ENCODE measurements around the gene B3GNT5. TPM values are rescaled to one million over a fixed set of nuclear protein-coding genes. Genes with fewer than 3 reads are reported as not detected.

B3GNT5 gene, protein sequence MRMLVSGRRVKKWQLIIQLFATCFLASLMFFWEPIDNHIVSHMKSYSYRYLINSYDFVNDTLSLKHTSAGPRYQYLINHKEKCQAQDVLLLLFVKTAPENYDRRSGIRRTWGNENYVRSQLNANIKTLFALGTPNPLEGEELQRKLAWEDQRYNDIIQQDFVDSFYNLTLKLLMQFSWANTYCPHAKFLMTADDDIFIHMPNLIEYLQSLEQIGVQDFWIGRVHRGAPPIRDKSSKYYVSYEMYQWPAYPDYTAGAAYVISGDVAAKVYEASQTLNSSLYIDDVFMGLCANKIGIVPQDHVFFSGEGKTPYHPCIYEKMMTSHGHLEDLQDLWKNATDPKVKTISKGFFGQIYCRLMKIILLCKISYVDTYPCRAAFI
- polyA plus RNA-seq (ENCODE audit: insufficient read length in 4 of 4) = 10 to 100 TPM; 22.6 to 26.9 (median 24.0) TPM

GRCh38 chr3:183252973-183253527 lies at the start of gene B3GNT5:
Gene B3GNT5, plus strand, starts transcription at chr3:183253253. Its CDS starts 16,546 bp downstream, at chr3:183269799.
- DNase-seq (ENCODE audit: low read depth in 4 of 4, low spot score in 2 of 4) = peak in 1 of 4 donors; percentile 27

DNA sequence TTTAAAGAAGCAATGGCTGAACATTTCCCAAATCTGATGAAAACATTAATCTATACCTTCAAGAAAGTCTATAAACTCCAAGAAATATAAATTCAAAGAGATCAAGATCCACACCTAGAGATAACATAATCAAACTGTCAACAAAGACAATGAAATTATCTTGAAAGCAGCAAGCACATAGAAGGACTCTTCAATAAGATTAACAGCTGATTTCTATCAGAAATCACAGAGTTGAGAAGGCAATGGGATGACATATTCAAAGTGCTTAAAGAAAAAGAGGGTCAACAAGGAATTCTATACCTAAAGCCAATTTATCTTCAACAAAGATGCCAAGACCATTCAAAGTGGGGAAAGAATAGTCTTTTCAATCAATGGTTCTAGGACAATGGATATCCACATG lies 49.4 kb upstream of the B3GNT5 start:
- DNase-seq (ENCODE audit: low read depth in 4 of 4, low spot score in 2 of 4) = no peak

GRCh38 chr3:183208260-183208659 lies 44.8 kb upstream of the B3GNT5 start:
- no peak for DNase-seq (ENCODE audit: low read depth in 4 of 4, low spot score in 2 of 4)

DNA sequence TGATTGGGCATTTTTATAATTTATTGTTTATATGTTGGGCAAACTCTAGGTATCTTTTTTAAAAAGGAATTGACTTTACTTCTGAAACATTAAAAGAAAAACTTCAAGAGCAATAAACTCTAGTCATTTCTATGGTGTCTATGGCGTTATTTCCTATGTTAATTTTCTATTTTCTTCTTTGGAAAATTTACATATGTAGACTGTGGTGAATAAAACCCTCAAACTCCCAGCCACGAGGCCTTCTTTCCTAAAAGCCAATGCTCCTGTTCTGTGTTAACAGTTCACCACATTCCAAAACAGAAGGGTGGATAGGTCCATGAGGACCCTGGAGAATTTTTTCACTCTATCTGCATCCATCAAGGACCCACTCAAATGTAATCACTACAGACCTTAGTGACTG lies 44.3 kb upstream of the B3GNT5 start:
- DNase-seq (ENCODE audit: low read depth in 4 of 4, low spot score in 2 of 4) = no peak

- no peak for DNase-seq (ENCODE audit: low read depth in 4 of 4, low spot score in 2 of 4)
These were observed 42.7 kb upstream of the B3GNT5 start for GRCh38 chr3:183210341-183210740.

- no peak for DNase-seq (ENCODE audit: low read depth in 4 of 4, low spot score in 2 of 4)
These were observed 42.2 kb upstream of the B3GNT5 start for GRCh38 chr3:183210862-183211341.

- no peak for DNase-seq (ENCODE audit: low read depth in 4 of 4, low spot score in 2 of 4)
These were observed 41.7 kb upstream of the B3GNT5 start for GRCh38 chr3:183211352-183211751.

DNA sequence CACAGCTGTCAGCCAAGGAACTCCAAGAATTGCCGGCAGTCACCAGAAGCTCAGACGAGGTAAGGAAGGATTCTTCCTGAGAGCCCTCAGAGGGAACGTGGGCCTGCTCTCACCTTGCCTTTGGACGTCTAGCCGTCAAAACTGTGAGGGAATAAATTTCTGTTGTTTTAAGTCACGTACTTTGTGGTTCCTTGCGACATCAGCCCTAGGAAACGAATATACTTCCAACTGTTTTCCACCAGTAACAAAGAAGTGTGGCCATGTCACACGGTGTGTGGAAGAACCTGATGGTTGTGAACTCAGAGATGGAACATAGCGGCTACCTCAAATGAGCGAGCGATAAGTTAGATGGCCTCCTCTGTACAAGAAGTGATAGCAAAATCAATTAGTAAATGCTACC lies 41.0 kb upstream of the B3GNT5 start:
- no peak for DNase-seq (ENCODE audit: low read depth in 4 of 4, low spot score in 2 of 4)

- no peak for DNase-seq (ENCODE audit: low read depth in 4 of 4, low spot score in 2 of 4)
These were observed 40.5 kb upstream of the B3GNT5 start for GRCh38 chr3:183212565-183212964.

GRCh38 chr3:183213415-183214276 lies 39.4 kb upstream of the B3GNT5 start:
- no peak for DNase-seq (ENCODE audit: low read depth in 4 of 4, low spot score in 2 of 4)

DNA sequence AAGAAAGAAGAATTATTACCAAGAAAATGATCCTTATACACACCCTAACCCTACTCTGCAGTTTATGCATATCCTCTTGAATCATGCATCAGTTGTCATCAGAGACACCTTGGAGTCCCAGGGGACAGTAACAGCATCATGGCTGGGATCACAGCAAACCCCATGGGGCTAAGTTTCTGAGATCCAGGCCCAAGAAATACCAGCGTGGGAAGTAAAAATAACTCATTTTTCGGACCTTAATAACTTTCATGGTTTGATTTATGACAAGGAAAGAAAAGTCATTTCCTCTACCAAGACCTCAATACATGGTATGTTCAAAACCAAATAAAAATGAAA lies 38.8 kb upstream of the B3GNT5 start:
- DNase-seq (ENCODE audit: low read depth in 4 of 4, low spot score in 2 of 4) = no peak

- DNase-seq (ENCODE audit: low read depth in 4 of 4, low spot score in 2 of 4) = no peak
These were observed 37.4 kb upstream of the B3GNT5 start for GRCh38 chr3:183215591-183216202.

GRCh38 chr3:183217548-183218332 lies 35.3 kb upstream of the B3GNT5 start:
- no peak for DNase-seq (ENCODE audit: low read depth in 4 of 4, low spot score in 2 of 4)

GRCh38 chr3:183218826-183219225 lies 34.2 kb upstream of the B3GNT5 start:
- DNase-seq (ENCODE audit: low read depth in 4 of 4, low spot score in 2 of 4) = no peak

DNA sequence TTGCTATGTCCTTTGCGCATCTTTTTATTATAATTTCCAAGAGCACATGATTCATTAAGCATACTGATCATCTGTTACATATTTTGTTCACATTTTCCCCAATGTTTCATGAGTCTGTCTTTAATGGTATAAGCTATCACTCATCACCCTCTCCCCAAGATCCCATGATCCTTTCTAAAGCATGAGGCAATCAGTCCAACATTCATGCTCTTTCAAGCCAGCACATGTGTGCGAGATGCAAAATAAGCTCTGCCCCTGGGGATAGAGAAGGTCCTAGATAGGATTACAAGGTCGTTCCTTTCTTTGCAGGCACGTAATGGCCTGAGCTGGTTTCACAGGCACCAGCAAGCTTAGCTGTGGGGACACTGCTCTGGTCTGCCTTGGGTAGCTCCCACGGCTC lies 32.2 kb upstream of the B3GNT5 start:
- no peak for DNase-seq (ENCODE audit: low read depth in 4 of 4, low spot score in 2 of 4)

DNA sequence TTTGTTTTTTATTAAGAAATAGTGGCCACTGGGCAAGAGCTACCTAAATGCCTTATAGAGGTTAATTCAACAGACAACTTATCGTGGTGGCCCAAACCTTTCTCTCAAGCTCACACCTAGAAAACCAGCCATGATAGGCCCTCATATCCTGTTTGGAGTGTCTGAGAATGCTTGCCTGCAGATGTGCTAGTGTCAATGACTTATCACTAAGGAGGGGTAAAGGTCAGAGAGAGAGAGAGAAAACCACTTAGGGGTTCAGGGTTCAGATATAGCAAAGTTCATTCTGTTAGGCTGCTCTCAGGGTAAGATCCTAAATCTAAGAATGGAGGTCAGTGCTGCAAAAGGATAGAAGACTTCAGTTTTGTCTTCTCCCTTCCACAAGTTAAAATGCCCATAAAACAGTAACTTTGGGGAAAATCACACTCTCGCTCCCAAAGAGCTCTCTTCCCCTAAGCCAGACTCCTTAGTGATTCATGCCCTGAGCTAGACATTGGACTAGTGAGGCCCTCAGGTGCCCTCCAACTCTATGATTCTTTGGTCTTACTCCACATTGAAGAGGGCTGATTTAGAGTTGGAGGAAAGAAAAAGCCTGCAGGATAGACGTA lies 30.3 kb upstream of the B3GNT5 start:
- no peak for DNase-seq (ENCODE audit: low read depth in 4 of 4, low spot score in 2 of 4)

GRCh38 chr3:183224180-183224970 lies 28.7 kb upstream of the B3GNT5 start:
- no peak for DNase-seq (ENCODE audit: low read depth in 4 of 4, low spot score in 2 of 4)

DNA sequence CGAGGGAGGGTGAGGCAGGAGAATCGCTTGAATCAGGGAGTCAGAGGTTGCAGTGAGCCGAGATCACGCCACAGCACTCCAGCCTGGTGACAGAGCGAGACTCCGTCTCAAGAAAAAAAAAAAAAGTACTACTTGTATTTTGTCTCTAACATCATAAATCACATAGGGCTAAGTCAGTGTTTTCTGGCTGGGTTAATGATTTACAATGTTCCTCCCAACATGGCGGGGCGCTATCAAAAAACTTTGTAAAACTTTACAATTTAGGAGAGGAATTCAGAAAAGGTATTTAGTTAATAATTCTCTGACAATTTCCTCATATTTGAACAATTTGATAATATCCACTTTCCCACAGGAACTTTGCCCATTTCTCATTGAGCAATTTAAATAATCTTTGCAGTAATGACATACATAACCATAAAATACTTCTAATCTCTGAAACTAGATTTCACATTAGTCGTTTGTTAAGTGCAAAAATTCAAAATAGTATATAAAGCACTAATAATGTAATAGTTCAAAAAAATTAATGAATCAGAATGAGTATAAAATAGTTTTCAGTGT lies 26.6 kb upstream of the B3GNT5 start:
- DNase-seq (ENCODE audit: low read depth in 4 of 4, low spot score in 2 of 4) = no peak

- DNase-seq (ENCODE audit: low read depth in 4 of 4, low spot score in 2 of 4) = no peak
These were observed 25.5 kb upstream of the B3GNT5 start for GRCh38 chr3:183227586-183227985.
